Keratinocyte (primary cell): Measurements from ENCODE around the gene BEND5. TPM values are rescaled to one million over a fixed set of nuclear protein-coding genes. Genes with fewer than 3 reads are reported as not detected.

Source experiments
- DNase-seq: peaks from one replicate; pipeline ENCODE4 v3.0.0-alpha.2; 2011; ENCODE audit warnings: low read depth, missing footprints, low spot score
- FAIRE-seq: peaks from 2 replicates; lab custom pipeline; 2011; peaks lifted over from hg19 to GRCh38; lab: Jason Lieb, UNC
- H2AFZ ChIP-seq: 2 replicates; pipeline ENCODE4 v1.6.0; 2012; ENCODE audit warnings: low read length, control low read depth, inconsistent platforms; ENCODE audit not compliant: control insufficient read depth
- H3K27ac ChIP-seq: 2 replicates; pipeline ENCODE4 v1.5.1; 2011; ENCODE audit warnings: low read length; ENCODE audit not compliant: control insufficient read depth, insufficient read depth
- H3K27me3 ChIP-seq: 3 replicates; pipeline ENCODE4 v1.6.0; 2011; ENCODE audit warnings: low read length; ENCODE audit not compliant: control insufficient read depth, insufficient read depth; ENCODE audit errors: extremely low read depth
- H3K36me3 ChIP-seq, 2 experiments: 2 replicates in 1 of 2; 3 replicates in 1 of 2; pipeline ENCODE4 v1.5.1; 2011; ENCODE audit warnings: low read length in 2 of 2, mild to moderate bottlenecking in 1 of 2; ENCODE audit not compliant: control insufficient read depth in 2 of 2, insufficient read depth in 2 of 2; ENCODE audit errors: extremely low read depth in 1 of 2
- H3K4me1 ChIP-seq: 3 replicates; pipeline ENCODE4 v1.5.1; 2011; ENCODE audit warnings: low read length; ENCODE audit not compliant: control insufficient read depth, insufficient read depth; ENCODE audit errors: extremely low read depth
- H3K4me2 ChIP-seq: 3 replicates; pipeline ENCODE4 v1.6.0; 2011; ENCODE audit warnings: low read depth, low read length; ENCODE audit not compliant: control insufficient read depth, insufficient read depth; ENCODE audit errors: extremely low read depth
- H3K4me3 ChIP-seq, 3 experiments: fragments of 200-600 bp in 1 of 3; sonication (generic) in 1 of 3; 2 replicates in 2 of 3; 3 replicates in 1 of 3; pipeline ENCODE4 v1.5.1; 2011 to 2016; ENCODE audit warnings: low read length in 3 of 3, mild to moderate bottlenecking in 3 of 3, control low read depth in 2 of 3, inconsistent platforms in 1 of 3, low read depth in 1 of 3, mixed read lengths in 1 of 3, mixed run types in 1 of 3, moderate library complexity in 1 of 3; ENCODE audit not compliant: control insufficient read depth in 2 of 3, insufficient read depth in 2 of 3; ENCODE audit errors: extremely low read depth in 1 of 3
- H3K79me2 ChIP-seq: 2 replicates; pipeline ENCODE4 v1.6.0; 2012; ENCODE audit warnings: low read length; ENCODE audit not compliant: control insufficient read depth, insufficient read depth
- H3K9ac ChIP-seq: 3 replicates; pipeline ENCODE4 v1.6.0; 2011; ENCODE audit warnings: low read length; ENCODE audit not compliant: control insufficient read depth, insufficient read depth; ENCODE audit errors: extremely low read depth
- H3K9me1 ChIP-seq: 3 replicates; pipeline ENCODE4 v1.6.0; 2011; ENCODE audit warnings: low read length; ENCODE audit not compliant: control insufficient read depth, insufficient read depth; ENCODE audit errors: extremely low read depth
- H3K9me3 ChIP-seq: 2 replicates; pipeline ENCODE4 v1.5.1; 2012; ENCODE audit warnings: low read depth, low read length; ENCODE audit not compliant: control insufficient read depth
- H4K20me1 ChIP-seq: 3 replicates; pipeline ENCODE4 v1.6.0; 2011; ENCODE audit warnings: low read length; ENCODE audit not compliant: control insufficient read depth, insufficient read depth; ENCODE audit errors: extremely low read depth
- CTCF ChIP-seq, 3 experiments: IDR thresholded peaks in 1 of 3; conservative IDR thresholded peaks in 1 of 3; optimal IDR thresholded peaks in 1 of 3; 2 replicates in 2 of 3; 3 replicates in 1 of 3; pipeline versions ENCODE3 to v1.5.1; 2011; ENCODE audit warnings: low read length in 3 of 3, mild to moderate bottlenecking in 3 of 3, moderate library complexity in 2 of 3, control low read depth in 1 of 3, inconsistent platforms in 1 of 3; ENCODE audit not compliant: insufficient read depth in 2 of 3; ENCODE audit errors: extremely low read depth in 1 of 3
- EZH2 ChIP-seq: IDR thresholded peaks from one replicate; pipeline ENCODE4 v1.6.1; 2012; ENCODE audit warnings: inconsistent platforms, mild to moderate bottlenecking, low read length, moderate library complexity
- dilution Hi-C: fragments of 300-500 bp; cut with MboI; formaldehyde crosslinking; loops from one replicate; pipeline ENCODE4 v1.7.0; 2020; ENCODE audit warnings: low sequenced_read_pairs; ENCODE audit not compliant: extremely low pct_ligation_motif_present
- polyA plus RNA-seq, 5 experiments: library from polyadenylated mRNA; depleted of rRNA in 3 of 5; stranded (reverse) in 3 of 5; stranded (forward) in 1 of 5; unstranded in 1 of 5; fragments of >200 nt; gene quantifications; 1 replicate in 1 of 5; 2 replicates in 3 of 5; 3 replicates in 1 of 5; pipeline versions ENCODE4 v1.2.1 to v1.2.3, GENCODE V29; 2011 to 2012; ENCODE audit warnings: missing spikeins in 2 of 5, low read depth in 1 of 5, low replicate concordance in 1 of 5

The BEND5 gene
- polyA plus RNA-seq, 1 donor (not counting 4 experiments of a cell fraction or from before 2014, with no cell fraction given): not detected

- TF ChIP-seq CTCF (optimal IDR thresholded peaks at IDR 0.05 in 1 of 3, IDR thresholded peaks at IDR 0.05 in 1 of 3, conservative IDR thresholded peaks at IDR 0.05 in 1 of 3; ENCODE audit: extremely low read depth in 1 of 3, insufficient read depth in 2 of 3, low read length in 3 of 3) (no peak), EZH2 (no peak)
- Histone ChIP-seq H3K4me2 (no peak overlapping the region), H3K36me3 (no peaks in the 10 kb centered on the region), H3K9me1 (no peaks in the 10 kb centered on the region), H3K27me3 (no peaks in the 10 kb centered on the region), H3K9me3 (no peaks in the 10 kb centered on the region), H3K27ac (no peak overlapping the region), H3K9ac (no peak overlapping the region), H3K79me2 (no peaks in the 10 kb centered on the region), H4K20me1 (no peaks in the 10 kb centered on the region), H3K4me1 (peaks cover 2% of the 10 kb centered on the region), H2AFZ (no peak overlapping the region), H3K4me3 (no peak overlapping the region)
- dilution Hi-C loops: no loop called here
- DNase-seq: no peak
- no peak for FAIRE-seq
These were observed 13.2 kb upstream of the BEND5 start for GRCh38 chr1:48789903-48790302.

GRCh38 chr1:48785869-48786268 is 9.2 kb upstream of the BEND5 start:
- dilution Hi-C loops: no loop called here

More at GRCh38 chr1:48785869-48786268, 9.2 kb upstream of the BEND5 start:
- Histone ChIP-seq H3K27ac (no peak overlapping the region), H3K4me1 (no peaks in the 10 kb centered on the region), H3K4me2 (no peak overlapping the region), H4K20me1 (no peaks in the 10 kb centered on the region), H3K4me3 (no peak overlapping the region), H3K36me3 (no peaks in the 10 kb centered on the region), H2AFZ (no peak overlapping the region), H3K79me2 (no peaks in the 10 kb centered on the region), H3K9ac (no peak overlapping the region), H3K9me3 (no peaks in the 10 kb centered on the region), H3K9me1 (no peaks in the 10 kb centered on the region), H3K27me3 (no peaks in the 10 kb centered on the region)
- FAIRE-seq (no peak), DNase-seq (no peak)
- no peak for TF ChIP-seq CTCF (optimal IDR thresholded peaks at IDR 0.05 in 1 of 3, IDR thresholded peaks at IDR 0.05 in 1 of 3, conservative IDR thresholded peaks at IDR 0.05 in 1 of 3; ENCODE audit: extremely low read depth in 1 of 3, insufficient read depth in 2 of 3, low read length in 3 of 3)
- TF ChIP-seq EZH2: no peak
